ENCODE data around the gene SPATS2.
A peak's percentile ranks its signal among the peaks of the same experiment; 100 is the strongest.

Gene SPATS2

DNA sequence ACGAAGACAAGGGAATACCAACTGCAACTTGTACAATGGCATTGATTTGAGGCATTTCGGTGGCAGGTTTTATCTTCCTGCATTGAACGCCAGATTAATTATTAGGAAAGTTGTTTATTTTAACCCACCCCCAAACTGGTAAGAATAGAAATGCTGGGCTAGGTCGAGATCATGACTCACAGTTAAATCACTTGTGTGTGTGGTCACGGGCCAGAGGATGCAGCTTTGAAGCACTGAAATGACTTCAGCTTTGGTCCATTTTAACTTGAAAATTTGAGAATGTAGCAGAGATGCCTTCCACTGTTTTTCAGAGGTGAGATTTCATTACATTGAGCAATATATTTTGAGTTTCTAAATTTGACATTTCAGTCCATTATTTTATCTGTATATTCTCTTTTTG lies 148.0 kb downstream of the SPATS2 start:
- TF ChIP-seq, protein P1, sequence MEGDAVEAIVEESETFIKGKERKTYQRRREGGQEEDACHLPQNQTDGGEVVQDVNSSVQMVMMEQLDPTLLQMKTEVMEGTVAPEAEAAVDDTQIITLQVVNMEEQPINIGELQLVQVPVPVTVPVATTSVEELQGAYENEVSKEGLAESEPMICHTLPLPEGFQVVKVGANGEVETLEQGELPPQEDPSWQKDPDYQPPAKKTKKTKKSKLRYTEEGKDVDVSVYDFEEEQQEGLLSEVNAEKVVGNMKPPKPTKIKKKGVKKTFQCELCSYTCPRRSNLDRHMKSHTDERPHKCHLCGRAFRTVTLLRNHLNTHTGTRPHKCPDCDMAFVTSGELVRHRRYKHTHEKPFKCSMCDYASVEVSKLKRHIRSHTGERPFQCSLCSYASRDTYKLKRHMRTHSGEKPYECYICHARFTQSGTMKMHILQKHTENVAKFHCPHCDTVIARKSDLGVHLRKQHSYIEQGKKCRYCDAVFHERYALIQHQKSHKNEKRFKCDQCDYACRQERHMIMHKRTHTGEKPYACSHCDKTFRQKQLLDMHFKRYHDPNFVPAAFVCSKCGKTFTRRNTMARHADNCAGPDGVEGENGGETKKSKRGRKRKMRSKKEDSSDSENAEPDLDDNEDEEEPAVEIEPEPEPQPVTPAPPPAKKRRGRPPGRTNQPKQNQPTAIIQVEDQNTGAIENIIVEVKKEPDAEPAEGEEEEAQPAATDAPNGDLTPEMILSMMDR (IDR thresholded peaks at IDR 0.05; ENCODE audit: low read depth, low read length) = no peak
- peak; percentile 84 for DNase-seq (ENCODE audit: low read depth, low spot score)
- no peak overlapping the region for H3K4me3 ChIP-seq (ENCODE audit: low read depth, low read length)
- in situ Hi-C loops (cut with HindIII; ENCODE audit: low sequenced_read_pairs) = loop anchor here (25.0 kb wide), 1 partner anchor 153 kb away; the partner anchor contains the start of gene SPATS2

DNA sequence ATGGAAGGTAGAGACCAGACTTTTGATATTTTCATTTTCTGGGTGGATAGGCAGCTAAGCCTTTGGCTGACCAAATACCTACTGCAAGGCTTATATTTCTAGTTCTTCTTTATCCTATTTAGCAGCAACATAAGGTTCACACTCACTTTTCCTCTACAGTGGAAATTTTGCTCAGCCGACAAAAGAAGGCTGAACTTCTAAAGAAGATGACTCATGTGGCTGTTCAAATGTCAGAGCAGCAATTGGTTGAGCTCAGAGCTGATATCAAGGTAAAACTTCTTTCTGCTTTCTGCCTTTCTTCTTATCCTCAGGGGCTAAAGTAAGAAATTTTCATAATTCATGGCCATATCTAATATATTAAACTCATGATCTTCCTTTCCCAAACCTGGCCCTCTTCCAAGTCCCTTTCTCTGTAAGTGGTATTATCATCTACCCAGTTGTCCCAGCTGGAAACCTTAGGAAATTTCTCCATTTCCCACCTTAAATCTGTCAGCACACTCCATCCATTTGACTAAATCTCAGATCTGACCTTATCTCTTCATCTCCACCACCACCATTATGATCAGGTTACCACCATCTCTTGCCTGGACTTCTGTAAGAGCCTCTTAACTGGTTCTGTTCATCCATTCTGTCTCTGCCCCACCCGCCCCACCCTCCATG lies 151.8 kb downstream of the SPATS2 start:
- in situ Hi-C loops (cut with HindIII; ENCODE audit: low sequenced_read_pairs) = loop anchor here (25.0 kb wide), 1 partner anchor 157 kb away; the partner anchor contains the start of gene SPATS2
- peak; percentile 64 for DNase-seq (ENCODE audit: low read depth, low spot score)
- no peak overlapping the region for H3K4me3 ChIP-seq (ENCODE audit: low read depth, low read length)
- TF ChIP-seq, protein P1 (IDR thresholded peaks at IDR 0.05; ENCODE audit: low read depth, low read length) = no peak

DNA sequence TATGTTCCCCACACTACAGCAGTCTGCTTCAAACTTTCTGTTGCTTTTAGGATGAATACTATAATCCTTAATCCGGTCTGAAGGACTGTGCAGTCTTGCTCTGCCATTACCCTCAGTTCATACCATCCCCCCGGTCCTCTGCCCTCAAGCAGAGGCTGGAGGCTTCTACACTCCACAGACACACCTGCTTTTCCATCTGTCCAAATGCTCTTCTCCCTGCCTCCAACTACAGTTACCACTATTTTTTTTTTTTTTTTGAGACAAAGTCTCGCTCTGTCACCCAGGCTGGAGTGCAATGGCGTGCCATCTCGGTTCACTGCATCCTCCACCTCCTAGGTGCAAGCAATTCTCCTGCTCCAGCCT lies 152.3 kb downstream of the SPATS2 start:
- TF ChIP-seq, protein P1 (IDR thresholded peaks at IDR 0.05; ENCODE audit: low read depth, low read length) = no peak
- H3K4me3 ChIP-seq (ENCODE audit: low read depth, low read length) = no peak overlapping the region
- DNase-seq (ENCODE audit: low read depth, low spot score) = no peak
- in situ Hi-C loops (cut with HindIII; ENCODE audit: low sequenced_read_pairs) = loop anchor here (25.0 kb wide), 1 partner anchor 157 kb away; the partner anchor contains the start of gene SPATS2

DNA sequence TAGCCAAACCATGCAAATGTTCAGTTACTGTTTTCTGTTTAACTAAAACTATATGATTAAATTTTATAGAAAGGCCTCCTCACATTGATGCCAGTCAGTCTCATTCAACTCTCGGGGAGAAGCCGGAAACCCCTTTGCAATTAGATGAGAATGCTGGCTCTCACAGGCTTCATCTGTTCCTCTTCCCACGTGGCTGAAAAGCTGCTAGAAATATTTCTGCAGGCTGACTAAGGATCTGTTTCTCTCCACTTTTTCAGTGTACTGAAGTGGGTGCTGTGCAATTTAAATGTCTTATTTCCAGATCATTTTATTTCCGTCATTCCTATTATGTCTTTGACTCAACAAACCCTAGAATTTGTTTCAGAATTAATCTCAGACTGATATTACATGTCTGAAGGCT lies 154.1 kb downstream of the SPATS2 start:
- in situ Hi-C loops (cut with HindIII; ENCODE audit: low sequenced_read_pairs) = loop anchor here (25.0 kb wide), 1 partner anchor 159 kb away; the partner anchor contains the start of gene SPATS2
- DNase-seq (ENCODE audit: low read depth, low spot score) = no peak
- H3K4me3 ChIP-seq (ENCODE audit: low read depth, low read length) = no peak overlapping the region
- TF ChIP-seq, protein P1 (IDR thresholded peaks at IDR 0.05; ENCODE audit: low read depth, low read length) = no peak

DNA sequence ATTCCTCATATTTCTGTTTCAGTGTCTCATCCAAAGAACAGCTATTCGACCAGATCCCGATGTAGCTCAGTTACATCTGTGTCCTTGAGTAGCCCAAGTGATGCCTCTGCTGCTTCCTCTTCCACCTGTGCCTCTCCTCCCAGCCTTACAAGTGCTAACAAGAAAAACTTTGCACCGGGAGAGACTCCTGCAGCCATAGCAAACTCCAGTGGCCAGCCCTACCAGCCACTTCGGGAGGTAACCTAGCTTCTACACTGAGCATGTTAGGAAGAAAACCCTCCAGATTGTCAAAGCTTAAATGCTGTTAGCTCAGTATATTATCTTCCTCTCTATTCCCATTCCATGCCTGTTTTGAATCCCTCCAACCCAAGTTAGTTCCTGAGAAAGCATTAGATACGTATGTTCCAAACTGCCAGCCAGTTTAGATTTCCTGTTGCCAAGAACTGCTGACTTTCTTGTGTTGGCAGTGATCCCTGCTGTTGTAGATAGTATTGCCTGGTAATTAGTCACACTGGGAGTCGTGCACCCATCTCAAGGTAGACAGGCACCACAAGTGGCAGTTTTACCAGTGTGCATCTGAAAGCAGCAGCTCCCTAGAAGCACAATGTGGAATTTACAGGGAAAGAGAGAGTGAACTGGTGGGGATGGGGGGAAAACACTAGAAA lies 157.5 kb downstream of the SPATS2 start:
- TF ChIP-seq, protein P1 (IDR thresholded peaks at IDR 0.05; ENCODE audit: low read depth, low read length) = no peak
- in situ Hi-C loops (cut with HindIII; ENCODE audit: low sequenced_read_pairs) = loop anchor here (25.0 kb wide), 1 partner anchor 162 kb away; the partner anchor contains the start of gene SPATS2
- H3K4me3 ChIP-seq (ENCODE audit: low read depth, low read length) = no peak overlapping the region
- DNase-seq (ENCODE audit: low read depth, low spot score) = no peak

DNA sequence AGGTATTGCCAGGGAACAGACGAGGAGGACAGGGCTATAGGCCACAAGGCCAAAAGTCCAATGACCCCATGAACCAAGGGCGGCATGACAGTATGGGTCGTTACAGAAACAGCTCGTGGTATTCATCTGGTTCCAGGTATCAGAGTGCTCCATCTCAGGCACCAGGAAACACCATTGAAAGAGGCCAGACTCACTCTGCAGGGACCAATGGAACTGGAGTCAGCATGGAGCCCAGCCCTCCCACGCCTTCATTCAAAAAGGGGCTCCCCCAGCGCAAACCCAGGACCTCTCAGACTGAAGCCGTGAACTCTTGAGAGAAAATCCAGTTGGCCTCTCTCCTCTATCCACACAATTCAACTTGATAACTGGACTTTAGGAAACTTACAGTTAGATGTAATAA lies 158.7 kb downstream of the SPATS2 start:
- in situ Hi-C loops (cut with HindIII; ENCODE audit: low sequenced_read_pairs) = no loop called here
- no peak overlapping the region for H3K4me3 ChIP-seq (ENCODE audit: low read depth, low read length)
- TF ChIP-seq, protein P1 (IDR thresholded peaks at IDR 0.05; ENCODE audit: low read depth, low read length) = no peak
- DNase-seq (ENCODE audit: low read depth, low spot score) = no peak

Measured in astrocyte of the spinal cord (primary cell).